Measurements from ENCODE around the gene PPP1R13L. TPM values are rescaled to one million over a fixed set of nuclear protein-coding genes. Genes with fewer than 3 reads are reported as not detected.

PPP1R13L gene
- total and polyA plus RNA-seq, 2 of the 8 experiments (the other 6 are each of a cell fraction or from before 2014, with no cell fraction given), result 9.1 to 15.3 TPM

DNA sequence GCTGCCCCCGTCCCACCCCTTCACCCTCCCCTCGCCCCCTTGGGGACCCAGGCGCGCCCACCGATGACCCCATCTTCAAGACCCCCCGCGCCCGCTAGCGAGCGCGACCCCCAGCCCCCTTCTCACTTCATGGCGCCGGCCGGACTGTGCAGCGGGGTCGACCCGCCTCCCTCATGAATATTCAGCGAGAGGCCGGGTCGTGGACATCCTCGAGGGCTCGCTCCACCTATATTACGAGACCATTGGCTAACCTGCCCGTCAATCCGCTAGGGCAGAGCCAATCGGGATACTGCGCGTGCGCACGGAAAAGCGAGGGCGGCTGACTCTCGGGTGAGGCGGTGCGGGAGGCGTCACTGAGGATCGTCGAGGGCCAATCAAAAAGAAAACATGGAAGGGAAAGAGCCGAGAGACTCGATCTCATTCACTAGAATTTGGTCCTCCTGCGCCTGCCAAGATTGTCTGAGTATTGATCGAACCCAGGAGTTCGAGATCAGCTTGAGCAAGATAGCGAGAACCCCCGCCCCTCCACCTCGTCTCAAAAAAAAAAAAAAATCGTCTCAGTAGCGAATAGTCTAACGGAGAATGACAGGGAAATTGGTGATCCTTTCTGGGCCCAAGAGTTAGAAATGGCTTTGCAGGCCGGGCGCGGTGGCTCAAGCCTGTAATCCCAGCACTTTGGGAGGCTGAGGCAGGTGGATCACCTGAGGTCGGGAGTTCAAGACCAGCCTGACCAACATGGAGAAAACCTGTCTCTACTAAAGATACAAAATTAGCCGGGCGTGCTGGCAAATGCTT lies 34.3 kb downstream of the PPP1R13L start, which contains the start of gene ERCC2 (continued):
- TF ChIP-seq CEBPB (IDR thresholded peaks at IDR 0.05; ENCODE audit: low read depth, low read length), result no peak
- TF ChIP-seq PHF8 (conservative IDR thresholded peaks at IDR 0.05; ENCODE audit: low read depth, low read length), result 0 out of 2 replicates have a peak, but pooled peaks have one; percentile 52
- peak; percentile 89 for TF ChIP-seq NRF1 (IDR thresholded peaks at IDR 0.05; ENCODE audit: low read depth, low read length)
- TF ChIP-seq SIN3A (conservative IDR thresholded peaks at IDR 0.05 in 1 of 2, IDR thresholded peaks at IDR 0.05 in 1 of 2; ENCODE audit: low read depth in 1 of 2, low read length in 2 of 2), result peak in 1 of 2 experiments; percentile 34; a peak in 1 of 4 replicates
- peak; percentile 76; the same call in 1 of the 2 replicates for TF ChIP-seq YY1 (IDR thresholded peaks at IDR 0.05; ENCODE audit: low read depth, low read length)
- TF ChIP-seq POLR2AphosphoS5 (IDR thresholded peaks at IDR 0.05; ENCODE audit: low read depth, low read length), result peak; percentile 49; the same call in 1 of the 2 replicates
- no peak for TF ChIP-seq KDM1A (IDR thresholded peaks at IDR 0.05; ENCODE audit: borderline replicate concordance, low read length)
- peak; percentile 69; the same call in 1 of the 2 replicates for TF ChIP-seq CREB1 (IDR thresholded peaks at IDR 0.05)
- peak; percentile 52; the same call in 1 of the 2 replicates for TF ChIP-seq KDM5A (IDR thresholded peaks at IDR 0.05; ENCODE audit: low read length)
